SU-DHL-6 (cell line): Measurements from ENCODE around the gene PAN3.

Experiments
- H2AFZ ChIP-seq: fragments of 200-600 bp; sonication (generic); 2 replicates; pipeline ENCODE4 v1.6.1; 2014; ENCODE audit warnings: low read depth, mild to moderate bottlenecking, moderate library complexity, mixed read lengths, antibody characterized with exemption, low read length; ENCODE audit not compliant: severe bottlenecking
- H3F3A ChIP-seq: fragments of 200-600 bp; shearing (Covaris generic); 2 replicates; pipeline ENCODE4 v1.6.0; 2016; ENCODE audit warnings: antibody characterized with exemption, mild to moderate bottlenecking; ENCODE audit not compliant: insufficient read depth
- H3K27ac ChIP-seq: fragments of 200-600 bp; sonication (generic); 2 replicates; pipeline ENCODE4 v1.5.1; 2016; ENCODE audit warnings: low read depth, mild to moderate bottlenecking, low read length, moderate library complexity, mixed read lengths
- H3K27me3 ChIP-seq: fragments of 200-600 bp; sonication (generic), shearing (Covaris generic); 2 replicates; pipeline ENCODE4 v1.6.0; 2014; ENCODE audit warnings: mild to moderate bottlenecking, low read length
- H3K36me3 ChIP-seq: fragments of 200-600 bp; sonication (generic); 2 replicates; pipeline ENCODE4 v1.6.1; 2014; ENCODE audit warnings: mild to moderate bottlenecking, low read length, mixed read lengths
- H3K4me2 ChIP-seq: fragments of 300-600, 200-600 bp; shearing (Covaris generic), sonication (generic); 2 replicates; pipeline ENCODE4 v1.6.0; 2014; ENCODE audit warnings: low read length, low read depth, mild to moderate bottlenecking; ENCODE audit not compliant: poor library complexity, severe bottlenecking
- H3K4me3 ChIP-seq: fragments of 200-600 bp; sonication (generic); 2 replicates; pipeline ENCODE4 v1.5.1; 2014; ENCODE audit warnings: antibody characterized with exemption, low read length, mild to moderate bottlenecking, mixed read lengths; ENCODE audit not compliant: insufficient read depth, poor library complexity, severe bottlenecking
- H3K79me2 ChIP-seq: fragments of 200-600 bp; sonication (generic); 2 replicates; pipeline ENCODE4 v1.6.1; 2014; ENCODE audit warnings: mild to moderate bottlenecking, low read length, moderate library complexity; ENCODE audit not compliant: insufficient read depth
- H3K9ac ChIP-seq: fragments of 200-600 bp; sonication (generic); 2 replicates; pipeline ENCODE4 v1.7.0; 2014; ENCODE audit warnings: mild to moderate bottlenecking, low read length
- H3K9me2 ChIP-seq: fragments of 200-600 bp; sonication (generic); replicated peaks from 2 replicates; pipeline ENCODE4 v1.6.1; 2014; ENCODE audit warnings: low read length; ENCODE audit not compliant: insufficient read depth
- H3K9me3 ChIP-seq: fragments of 200-600 bp; sonication (generic); 2 replicates; pipeline ENCODE4 v1.6.1; 2014; ENCODE audit warnings: low read length, mixed read lengths; ENCODE audit not compliant: insufficient read depth
- H4K20me1 ChIP-seq: fragments of 200-600 bp; sonication (generic); 2 replicates; pipeline ENCODE4 v1.6.1; 2014; ENCODE audit warnings: low read depth, mild to moderate bottlenecking, antibody characterized with exemption, low read length, moderate library complexity, mixed read lengths
- EZH2phosphoT487 ChIP-seq: fragments of 200-600 bp; sonication (generic), shearing (Covaris generic); conservative IDR thresholded peaks from 2 replicates; pipeline ENCODE4 v1.6.1; 2018; ENCODE audit warnings: mild to moderate bottlenecking, antibody characterized with exemption, low read length, moderate library complexity, mixed read lengths
- TF ChIP-seq, protein P1 (sequence below): fragments of 200-600 bp; sonication (generic); IDR thresholded peaks from one replicate; pipeline ENCODE4 v1.5.1; 2017; ENCODE audit warnings: antibody characterized with exemption, mild to moderate bottlenecking, low read length, moderate library complexity; ENCODE audit not compliant: insufficient read depth, poor library complexity, severe bottlenecking

PAN3 gene

DNA sequence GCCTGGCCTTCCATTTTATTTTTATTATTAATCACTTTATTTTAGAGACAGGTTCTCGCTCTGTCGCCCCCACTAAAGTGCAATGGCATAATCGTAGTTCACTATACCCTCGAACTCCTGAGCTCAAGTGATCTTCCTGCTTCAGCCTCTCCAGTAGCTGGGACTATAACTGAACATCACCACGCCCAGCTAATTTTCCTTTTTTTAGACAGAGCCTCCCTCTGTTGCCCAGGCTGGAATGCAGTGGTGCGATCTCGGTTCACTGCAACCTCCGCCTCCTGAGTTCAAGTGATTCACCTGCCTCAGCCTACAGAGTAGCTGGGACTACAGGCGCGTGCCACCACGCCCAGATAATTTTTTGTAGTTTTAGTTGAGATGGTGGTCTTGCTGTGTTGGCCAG is 6.7 kb upstream of the PAN3 start:
- no peak for TF ChIP-seq EZH2phosphoT487
- TF ChIP-seq, protein P1, sequence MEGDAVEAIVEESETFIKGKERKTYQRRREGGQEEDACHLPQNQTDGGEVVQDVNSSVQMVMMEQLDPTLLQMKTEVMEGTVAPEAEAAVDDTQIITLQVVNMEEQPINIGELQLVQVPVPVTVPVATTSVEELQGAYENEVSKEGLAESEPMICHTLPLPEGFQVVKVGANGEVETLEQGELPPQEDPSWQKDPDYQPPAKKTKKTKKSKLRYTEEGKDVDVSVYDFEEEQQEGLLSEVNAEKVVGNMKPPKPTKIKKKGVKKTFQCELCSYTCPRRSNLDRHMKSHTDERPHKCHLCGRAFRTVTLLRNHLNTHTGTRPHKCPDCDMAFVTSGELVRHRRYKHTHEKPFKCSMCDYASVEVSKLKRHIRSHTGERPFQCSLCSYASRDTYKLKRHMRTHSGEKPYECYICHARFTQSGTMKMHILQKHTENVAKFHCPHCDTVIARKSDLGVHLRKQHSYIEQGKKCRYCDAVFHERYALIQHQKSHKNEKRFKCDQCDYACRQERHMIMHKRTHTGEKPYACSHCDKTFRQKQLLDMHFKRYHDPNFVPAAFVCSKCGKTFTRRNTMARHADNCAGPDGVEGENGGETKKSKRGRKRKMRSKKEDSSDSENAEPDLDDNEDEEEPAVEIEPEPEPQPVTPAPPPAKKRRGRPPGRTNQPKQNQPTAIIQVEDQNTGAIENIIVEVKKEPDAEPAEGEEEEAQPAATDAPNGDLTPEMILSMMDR: no peak
- Histone ChIP-seq H3K4me2 (no peak overlapping the region), H3K4me3 (no peak overlapping the region), H3K79me2 (no peaks in the 10 kb centered on the region), H3K9ac (no peak overlapping the region), H3F3A (no peaks in the 10 kb centered on the region), H3K27ac (no peak overlapping the region), H3K9me3 (no peaks in the 10 kb centered on the region), H3K27me3 (no peaks in the 10 kb centered on the region), H3K36me3 (no peaks in the 10 kb centered on the region), H3K9me2 (no peaks in the 10 kb centered on the region), H4K20me1 (no peaks in the 10 kb centered on the region), H2AFZ (no peak overlapping the region)

DNA sequence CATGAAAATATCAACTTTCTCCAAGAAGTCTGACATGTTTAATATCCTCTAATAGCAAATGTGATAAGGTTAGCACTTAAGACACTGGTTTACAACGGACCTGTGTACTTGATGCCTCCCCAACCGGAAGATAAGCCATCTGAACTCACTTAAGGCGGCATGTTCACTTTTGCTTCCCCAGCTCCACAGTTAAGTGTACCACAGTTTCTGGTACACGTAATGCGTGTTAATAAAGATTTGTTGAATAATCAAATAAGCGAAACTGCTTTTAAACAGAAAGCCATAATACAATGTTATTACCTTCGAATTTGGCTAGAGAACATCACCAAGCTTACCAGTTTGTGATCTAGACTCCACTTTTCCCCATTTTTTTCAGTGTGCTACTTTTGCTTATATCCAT is 1.4 kb upstream of the PAN3 start:
- no peak for TF ChIP-seq EZH2phosphoT487
- TF ChIP-seq, protein P1: no peak
- Histone ChIP-seq H2AFZ (no peak overlapping the region), H3K9me3 (no peaks in the 10 kb centered on the region), H4K20me1 (peaks cover 18% of the 10 kb centered on the region; the same call in 1 of the 2 replicates), H3K27me3 (no peaks in the 10 kb centered on the region), H3K4me2 (peak overlapping the region; percentile 98), H3K4me3 (peak overlapping the region; percentile 87), H3K9me2 (no peaks in the 10 kb centered on the region), H3K36me3 (no peaks in the 10 kb centered on the region), H3K27ac (peak overlapping the region; percentile 89; the same call in 1 of the 2 replicates), H3F3A (0 out of 2 replicates have a peak, but pooled peaks cover 11% of the 10 kb centered on the region), H3K79me2 (peaks cover 42% of the 10 kb centered on the region), H3K9ac (peak overlapping the region; percentile 95)

DNA sequence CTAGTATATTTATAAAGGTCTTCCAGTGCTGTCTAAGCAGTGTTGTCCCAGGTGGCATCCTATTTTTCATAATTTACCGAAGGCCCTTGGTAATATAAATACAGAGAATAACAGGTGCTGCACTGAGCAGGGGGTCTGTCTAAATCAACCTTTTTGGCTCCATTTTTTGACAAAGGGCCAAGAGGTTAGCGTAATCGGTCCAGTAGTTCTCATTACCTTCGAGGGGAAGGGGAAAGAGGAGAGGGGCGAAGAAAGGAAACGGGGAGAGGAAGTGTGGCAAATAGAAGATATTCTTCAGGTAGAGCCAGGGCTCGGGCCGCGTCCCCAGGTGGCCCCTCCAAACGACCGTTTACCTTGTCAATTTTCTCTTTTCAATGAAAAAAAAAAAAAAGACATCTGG is 749 bp upstream of the PAN3 start:
- Histone ChIP-seq H3K27me3 (no peaks in the 10 kb centered on the region), H2AFZ (peak overlapping the region; percentile 55), H3K4me2 (peak overlapping the region; percentile 98), H3K79me2 (peaks cover 49% of the 10 kb centered on the region), H3K9me3 (no peaks in the 10 kb centered on the region), H3K27ac (peak overlapping the region; percentile 89), H3K9ac (peak overlapping the region; percentile 95), H3K36me3 (no peaks in the 10 kb centered on the region), H3K9me2 (no peaks in the 10 kb centered on the region), H3F3A (0 out of 2 replicates have a peak, but pooled peaks cover 11% of the 10 kb centered on the region), H4K20me1 (peaks cover 21% of the 10 kb centered on the region; the same call in 1 of the 2 replicates), H3K4me3 (peak overlapping the region; percentile 87)
- no peak for TF ChIP-seq EZH2phosphoT487
- TF ChIP-seq, protein P1: no peak
